IMR-90 (cell line): Measurements from ENCODE around the gene TGFB2. TPM values are rescaled to one million over a fixed set of nuclear protein-coding genes. Genes with fewer than 3 reads are reported as not detected.

Experiments used
- ATAC-seq: fragments of 200-7000 bp; cut with Tn5 transposase; 2 replicates; pipeline ENCODE4 v1.9.1; 2020; ENCODE audit warnings: low read depth, mild to moderate bottlenecking, moderate library complexity
- BruUV-seq: library from RNA; stranded (reverse); fragments of 400-500 nt; replicated peaks from 2 replicates; lab custom pipeline; 2021; lab: Mats Ljungman, UMichigan
- CTCF ChIA-PET: fragments of 300-600 bp; formaldehyde crosslinking; extraction: SDS; loops from one replicate; lab custom pipeline; 2021; ENCODE audit warnings: antibody characterized with exemption; lab: Yijun Ruan, JAX
- POLR2A ChIA-PET: fragments of 300-600 bp; sonication (Branson Sonifier 250); formaldehyde crosslinking; loops from one replicate; lab custom pipeline; 2022; ENCODE audit warnings: antibody characterized with exemption; ENCODE audit not compliant: unreplicated experiment; lab: Charles Lee
- DNase-seq: peaks from one replicate; pipeline ENCODE4 v3.0.0; 2013
- H2AFZ ChIP-seq: replicated peaks from 2 replicates; pipeline ENCODE3; 2013; ENCODE audit warnings: low read length, mild to moderate bottlenecking; ENCODE audit not compliant: poor library complexity
- H2AK5ac ChIP-seq: 2 replicates; pipeline ENCODE4 v1.6.1; 2013; ENCODE audit warnings: low read depth, low read length, inconsistent platforms
- H2AK9ac ChIP-seq: replicated peaks from 2 replicates; pipeline ENCODE3; 2013; ENCODE audit warnings: mild to moderate bottlenecking, low read depth, low read length, moderate library complexity; ENCODE audit not compliant: poor library complexity
- H2BK120ac ChIP-seq: 2 replicates; pipeline ENCODE4 v1.6.1; 2013; ENCODE audit warnings: low read depth, low read length, inconsistent platforms
- H2BK15ac ChIP-seq: 3 replicates; pipeline ENCODE4 v1.6.1; 2013; ENCODE audit warnings: low read depth, low read length, inconsistent platforms
- H2BK20ac ChIP-seq: 2 replicates; pipeline ENCODE4 v1.6.1; 2013; ENCODE audit warnings: low read depth, mild to moderate bottlenecking, inconsistent platforms, low read length, moderate library complexity
- H2BK5ac ChIP-seq: 2 replicates; pipeline ENCODE4 v1.6.1; 2013; ENCODE audit warnings: mild to moderate bottlenecking, low read depth, low read length, inconsistent platforms; ENCODE audit not compliant: poor library complexity, severe bottlenecking
- H3K14ac ChIP-seq: replicated peaks from 2 replicates; pipeline ENCODE4 v1.6.1; 2013; ENCODE audit warnings: low read depth, low read length, inconsistent platforms
- H3K18ac ChIP-seq: 2 replicates; pipeline ENCODE4 v1.6.1; 2013; ENCODE audit warnings: low read depth, low read length, control low read depth
- H3K23ac ChIP-seq: 2 replicates; pipeline ENCODE4 v1.6.1; 2013; ENCODE audit warnings: low read depth, low read length, inconsistent platforms
- H3K27ac ChIP-seq: 2 replicates; pipeline ENCODE4 v1.5.1; 2013; ENCODE audit warnings: mild to moderate bottlenecking, control low read depth, low read length; ENCODE audit not compliant: insufficient read depth
- H3K27me3 ChIP-seq: 2 replicates; pipeline ENCODE4 v1.6.1; 2013; ENCODE audit warnings: low read length; ENCODE audit not compliant: control insufficient read depth, insufficient read depth
- H3K36me3 ChIP-seq: 2 replicates; pipeline ENCODE4 v1.6.1; 2013; ENCODE audit warnings: low read length, mixed read lengths; ENCODE audit not compliant: control insufficient read depth, insufficient read depth
- H3K4ac ChIP-seq: 2 replicates; pipeline ENCODE4 v1.6.1; 2013; ENCODE audit warnings: low read depth, low read length, inconsistent platforms
- H3K4me1 ChIP-seq: 2 replicates; pipeline ENCODE4 v1.6.1; 2013; ENCODE audit warnings: low read length, mixed read lengths; ENCODE audit not compliant: control insufficient read depth, insufficient read depth
- H3K4me2 ChIP-seq: 2 replicates; pipeline ENCODE4 v1.6.1; 2013; ENCODE audit warnings: low read depth, mild to moderate bottlenecking, control low read depth, low read length, moderate library complexity
- H3K4me3 ChIP-seq: 2 replicates; pipeline ENCODE4 v1.5.1; 2013; ENCODE audit warnings: low read depth, mild to moderate bottlenecking, control low read depth, low read length, moderate library complexity; ENCODE audit not compliant: insufficient read depth
- H3K56ac ChIP-seq: 2 replicates; pipeline ENCODE4 v1.6.1; 2013; ENCODE audit warnings: low read length, inconsistent platforms; ENCODE audit not compliant: insufficient read depth; ENCODE audit errors: extremely low read depth
- H3K79me1 ChIP-seq, 2 experiments: 2 replicates each; pipeline ENCODE4 v1.6.1; 2013; ENCODE audit warnings: low read length in 2 of 2, inconsistent platforms in 1 of 2, low read depth in 1 of 2
- H3K9ac ChIP-seq: 2 replicates; pipeline ENCODE4 v1.6.1; 2013; ENCODE audit warnings: low read depth, low read length, control low read depth
- H3K9me1 ChIP-seq: 2 replicates; pipeline ENCODE4 v1.6.1; 2013; ENCODE audit warnings: low read length, inconsistent platforms; ENCODE audit not compliant: insufficient read depth
- H3K9me3 ChIP-seq: 2 replicates; pipeline ENCODE4 v1.6.1; 2013; ENCODE audit warnings: low read length; ENCODE audit not compliant: control insufficient read depth, insufficient read depth
- H4K20me1 ChIP-seq: 2 replicates; pipeline ENCODE4 v1.6.1; 2013; ENCODE audit warnings: low read length, inconsistent platforms; ENCODE audit not compliant: insufficient read depth
- H4K5ac ChIP-seq: 2 replicates; pipeline ENCODE4 v1.6.1; 2013; ENCODE audit warnings: mild to moderate bottlenecking, low read depth, low read length, control low read depth
- H4K8ac ChIP-seq, 2 experiments: 2 replicates each; pipeline ENCODE4 v1.6.1; 2013; ENCODE audit warnings: low read depth in 2 of 2, low read length in 2 of 2, control low read depth in 1 of 2, inconsistent platforms in 1 of 2
- H4K91ac ChIP-seq: 2 replicates; pipeline ENCODE4 v1.6.1; 2013; ENCODE audit warnings: low read depth, low read length, inconsistent platforms; ENCODE audit not compliant: insufficient read depth
- BHLHE40 ChIP-seq: fragments of 150-350 bp; IDR thresholded peaks from 2 replicates; pipeline ENCODE4 v1.6.1; 2016; ENCODE audit warnings: mild to moderate bottlenecking, low read depth, low read length
- CEBPB ChIP-seq: IDR thresholded peaks from 2 replicates; pipeline ENCODE4 v1.6.1; 2012; ENCODE audit warnings: low read depth, low read length, improper control_type of control experiment
- FOS ChIP-seq: fragments of 150-350 bp; IDR thresholded peaks from 2 replicates; pipeline ENCODE4 v1.6.1; 2016; ENCODE audit warnings: low read depth, low read length
- MAFK ChIP-seq: IDR thresholded peaks from 2 replicates; pipeline ENCODE4 v1.6.1; 2012; ENCODE audit warnings: low read depth, low read length, improper control_type of control experiment
- MXI1 ChIP-seq: IDR thresholded peaks from 2 replicates; pipeline ENCODE4 v1.6.1; 2012; ENCODE audit warnings: low read depth, mild to moderate bottlenecking, low read length, moderate library complexity, borderline replicate concordance
- NFE2L2 ChIP-seq: fragments of 150-350 bp; IDR thresholded peaks from 2 replicates; pipeline ENCODE4 v1.6.1; 2016; ENCODE audit warnings: low read depth, mild to moderate bottlenecking, low read length
- RAD21 ChIP-seq: IDR thresholded peaks from 2 replicates; pipeline ENCODE4 v1.6.1; 2012; ENCODE audit warnings: low read length, improper control_type of control experiment
- RFX5 ChIP-seq: IDR thresholded peaks from 2 replicates; pipeline ENCODE4 v1.8.0; 2012; ENCODE audit warnings: low read depth, mild to moderate bottlenecking, low read length, moderate library complexity
- SMC3 ChIP-seq: fragments of 150-350 bp; IDR thresholded peaks from 2 replicates; pipeline ENCODE4 v1.6.1; 2016; ENCODE audit warnings: low read depth, mild to moderate bottlenecking, antibody characterized with exemption, low read length, moderate library complexity
- dilution Hi-C: fragments of 300-500 bp; cut with HindIII; formaldehyde crosslinking; loops from one replicate; pipeline ENCODE4 v1.14.3; 2018; ENCODE audit warnings: low sequenced_read_pairs; ENCODE audit not compliant: unreplicated experiment
- in situ Hi-C: fragments of 300-500 bp; cut with MboI; formaldehyde crosslinking; loops from 3 replicates; pipeline ENCODE4 v1.14.3; 2019; ENCODE audit warnings: low sequenced_read_pairs, inconsistent platforms, mixed read lengths
- intact Hi-C: fragments of 100-400 bp; cut with micrococcal nuclease; formaldehyde crosslinking; loops from 2 replicates; pipeline ENCODE4 v1.10.0; 2022
- polyA plus RNA-seq, 3 experiments: library from polyadenylated mRNA; depleted of rRNA; stranded (reverse); fragments of >200 nt; gene quantifications; 2 replicates each; pipeline ENCODE4 v1.2.3, GENCODE V29; 2012; ENCODE audit warnings: low replicate concordance in 1 of 3
- total RNA-seq: library from RNA; depleted of rRNA; stranded (reverse); fragments of >200 nt; gene quantifications from 2 replicates; pipeline ENCODE4 v1.2.3, GENCODE V29; 2012
- TF ChIP-seq, protein P1 (sequence below): fragments of 150-350 bp; IDR thresholded peaks from 2 replicates; pipeline ENCODE4 v1.6.1; 2017; ENCODE audit warnings: mild to moderate bottlenecking, antibody characterized with exemption, low read length, low read depth

Gene TGFB2
- total and polyA plus RNA-seq, 2 of the 4 experiments (the other 2 are of a cell fraction), result 3.7 to 3.8 TPM

DNA sequence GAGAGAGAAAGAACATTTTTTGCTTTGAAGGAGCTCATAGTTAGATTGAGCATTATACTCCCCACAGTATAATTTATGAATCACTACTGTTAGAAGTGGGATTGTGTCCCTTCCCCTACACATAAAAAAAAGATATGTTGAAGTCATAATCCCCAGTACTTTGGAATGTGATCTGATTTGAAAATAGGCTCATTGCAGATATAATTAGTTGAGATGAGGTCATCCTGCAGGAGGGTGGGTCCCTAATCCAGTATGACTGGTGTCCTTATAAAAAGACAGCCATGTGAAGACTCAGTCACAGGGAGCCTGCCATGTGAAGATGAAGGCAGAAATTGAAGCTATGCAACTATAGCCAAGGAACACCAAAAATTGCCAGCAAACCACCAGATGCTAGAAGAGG is 76.4 kb downstream of the TGFB2 start:
- H3K23ac ChIP-seq, result no peak overlapping the region
- H3K27ac ChIP-seq, result no peak overlapping the region
- H3K4me1 ChIP-seq, result peaks cover 2% of the 10 kb centered on the region; the same call in 1 of the 2 replicates
- ChIA-PET POLR2A (no interaction called here), CTCF (interaction anchor here (0.6 to 0.7 kb wide), 2 partner anchors 10 to 164 kb away, joined by 3 to 4 read pairs; no protein-coding TSS in a partner anchor)
- H4K8ac ChIP-seq, result no peak overlapping the region
- H2AK5ac ChIP-seq, result no peak overlapping the region
- DNase-seq (no peak), ATAC-seq (no peak)
- peaks cover 3% of the 10 kb centered on the region; the same call in 1 of the 2 replicates for H3K9me3 ChIP-seq
- TF ChIP-seq RFX5 (no peak), MAFK (no peak), FOS (no peak), RAD21 (no peak), BHLHE40 (no peak), CEBPB (no peak), MXI1 (no peak), SMC3 (no peak), NFE2L2 (no peak)
- TF ChIP-seq, protein P1, sequence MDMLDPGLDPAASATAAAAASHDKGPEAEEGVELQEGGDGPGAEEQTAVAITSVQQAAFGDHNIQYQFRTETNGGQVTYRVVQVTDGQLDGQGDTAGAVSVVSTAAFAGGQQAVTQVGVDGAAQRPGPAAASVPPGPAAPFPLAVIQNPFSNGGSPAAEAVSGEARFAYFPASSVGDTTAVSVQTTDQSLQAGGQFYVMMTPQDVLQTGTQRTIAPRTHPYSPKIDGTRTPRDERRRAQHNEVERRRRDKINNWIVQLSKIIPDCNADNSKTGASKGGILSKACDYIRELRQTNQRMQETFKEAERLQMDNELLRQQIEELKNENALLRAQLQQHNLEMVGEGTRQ, result no peak
- H3K79me1 ChIP-seq, result peaks cover 0 to 4% of the 10 kb centered on the region in 2 experiments; a peak in 1 of 4 replicates
- no peak overlapping the region for H4K91ac ChIP-seq
- H2BK20ac ChIP-seq, result no peak overlapping the region
- no peak overlapping the region for H2BK120ac ChIP-seq
- peaks cover 2% of the 10 kb centered on the region; the same call in 1 of the 2 replicates for H3K36me3 ChIP-seq
- no peak overlapping the region for H3K18ac ChIP-seq
- no peak overlapping the region for H3K56ac ChIP-seq
- H2AK9ac ChIP-seq, result no peak overlapping the region
- in situ Hi-C loops (no loop called here), dilution Hi-C loops (no loop called here), intact Hi-C loops (no loop called here)
- no peak overlapping the region for H2BK5ac ChIP-seq
- no TSS peak for BruUV-seq
- no peaks in the 10 kb centered on the region; the same call in 1 of the 2 replicates for H3K9me1 ChIP-seq
- H2BK15ac ChIP-seq, result no peak overlapping the region
- H4K5ac ChIP-seq, result no peak overlapping the region
- H4K20me1 ChIP-seq, result no peaks in the 10 kb centered on the region
- H2AFZ ChIP-seq, result no peak overlapping the region
- H3K4me3 ChIP-seq, result no peak overlapping the region
- no peaks in the 10 kb centered on the region for H3K27me3 ChIP-seq
- H3K14ac ChIP-seq, result no peak overlapping the region
- H3K9ac ChIP-seq, result no peak overlapping the region
- no peak overlapping the region for H3K4ac ChIP-seq
- H3K4me2 ChIP-seq, result no peak overlapping the region
